Activated gamma-delta T cell treated with anti-CD3 and anti-CD28 coated beads, Interleukin-2, amount 50 U/mL, for 16 hours (primary cell): ENCODE measurements around the gene CDK14.
"Not testable (repeated sequence)": the region's sequence is repeated elsewhere in the genome, so short reads cannot be mapped to it uniquely, and the experiment has no call there.

Experiments
- DNase-seq: peaks from one replicate; pipeline ENCODE4 v3.0.0-alpha.2; 2020; ENCODE audit warnings: low read depth

The CDK14 gene

DNA sequence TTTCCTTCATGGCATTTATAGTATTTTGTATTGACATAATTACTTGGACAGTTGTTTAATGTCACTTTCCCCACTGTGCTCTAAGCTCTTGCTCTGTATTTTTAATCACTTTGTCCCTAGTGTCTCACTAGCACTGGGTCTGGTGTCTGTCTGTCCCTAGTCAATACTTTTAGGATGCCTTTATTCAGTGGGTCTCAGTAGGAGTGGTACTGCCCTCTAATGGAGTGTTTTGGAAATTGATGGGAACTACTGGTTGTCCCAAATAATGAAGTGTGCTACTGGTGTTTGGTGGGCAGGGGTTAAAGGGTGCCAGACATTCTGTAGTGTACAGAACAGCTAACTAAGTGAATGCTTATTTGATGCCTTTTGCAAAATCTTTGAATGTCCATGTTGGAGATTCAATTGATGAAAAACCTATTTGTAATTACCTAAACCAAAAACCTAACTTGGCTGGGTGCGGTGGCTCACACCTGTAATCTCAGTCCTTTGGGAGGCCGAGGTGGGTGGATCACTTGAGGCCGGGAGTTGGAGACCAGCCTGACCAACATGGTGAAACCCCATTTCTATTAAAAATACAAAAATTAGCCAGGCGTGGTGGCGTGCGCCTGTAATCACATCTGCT is 33.3 kb downstream of the CDK14 start:
- no peak for DNase-seq

DNA sequence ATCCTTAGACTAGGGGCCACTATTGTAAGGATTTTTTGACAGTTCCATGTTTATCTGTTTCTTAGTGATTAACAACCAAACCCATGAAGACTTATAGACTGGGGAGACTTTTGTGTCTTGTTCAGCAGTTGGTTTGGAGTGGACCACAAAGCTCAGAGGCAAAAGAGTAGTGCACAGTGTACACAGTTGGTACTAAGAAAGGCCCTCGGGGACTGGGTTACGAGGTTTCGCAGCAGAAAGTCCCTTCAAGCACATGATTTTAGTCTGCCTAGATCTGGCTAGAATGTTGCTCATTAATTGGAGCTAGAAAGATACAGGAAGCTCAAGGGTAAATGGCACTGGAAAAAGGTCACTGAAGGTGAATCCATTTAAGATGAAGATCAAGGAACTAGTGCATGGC is 35.4 kb downstream of the CDK14 start:
- DNase-seq, result no peak

GRCh38 chr7:90639683-90640082 is 43.6 kb downstream of the CDK14 start:
- not testable (repeated sequence) for DNase-seq

DNA sequence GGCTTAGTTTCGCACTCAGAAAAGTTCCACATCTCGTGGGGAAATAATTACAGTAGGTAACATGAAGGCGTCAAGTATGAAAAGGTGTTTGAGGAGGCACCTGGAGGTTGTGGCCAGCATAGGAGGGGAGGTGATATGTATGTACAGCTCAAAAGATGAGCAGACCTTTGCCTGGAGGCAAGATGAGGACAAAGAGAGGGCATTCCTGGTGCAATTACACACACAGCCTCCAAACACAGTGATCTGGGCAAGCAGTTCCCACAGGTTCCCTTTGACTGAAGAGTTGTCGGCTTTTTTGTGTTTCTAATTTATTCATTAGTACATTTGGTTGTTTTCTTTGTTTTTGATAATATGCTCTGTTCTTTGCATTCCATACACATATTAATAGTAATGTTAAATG is 46.9 kb downstream of the CDK14 start:
- DNase-seq, result no peak

DNA sequence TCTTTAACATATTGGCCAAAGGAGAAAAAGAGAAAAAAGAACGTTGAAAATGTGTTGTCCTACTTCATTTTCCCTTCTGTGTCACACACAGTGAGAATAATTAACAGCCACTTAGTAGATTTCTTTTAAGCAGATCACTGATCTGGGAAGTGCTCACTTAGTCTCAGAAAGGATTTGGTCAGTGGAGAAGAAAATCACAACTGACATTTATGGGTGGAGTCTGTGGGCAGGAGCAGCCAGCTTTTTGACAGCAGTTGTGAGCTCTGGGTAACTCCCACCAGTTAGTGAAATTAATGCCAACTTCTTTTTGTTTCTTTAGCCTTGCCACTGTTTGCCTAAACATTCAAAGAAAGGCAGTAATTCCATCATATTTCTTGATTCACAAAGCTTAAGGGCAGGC is 49.7 kb downstream of the CDK14 start:
- no peak for DNase-seq

- no peak for DNase-seq
These were observed 52.0 kb downstream of the CDK14 start for GRCh38 chr7:90648107-90648506.

- DNase-seq, result no peak
These were observed 52.7 kb downstream of the CDK14 start for GRCh38 chr7:90648834-90649233.

GRCh38 chr7:90654718-90655427 is 58.8 kb downstream of the CDK14 start:
- DNase-seq, result no peak

- DNase-seq, result no peak
These were observed 59.4 kb downstream of the CDK14 start for GRCh38 chr7:90655566-90655965.

GRCh38 chr7:90657481-90657880 is 61.4 kb downstream of the CDK14 start:
- no peak for DNase-seq

DNA sequence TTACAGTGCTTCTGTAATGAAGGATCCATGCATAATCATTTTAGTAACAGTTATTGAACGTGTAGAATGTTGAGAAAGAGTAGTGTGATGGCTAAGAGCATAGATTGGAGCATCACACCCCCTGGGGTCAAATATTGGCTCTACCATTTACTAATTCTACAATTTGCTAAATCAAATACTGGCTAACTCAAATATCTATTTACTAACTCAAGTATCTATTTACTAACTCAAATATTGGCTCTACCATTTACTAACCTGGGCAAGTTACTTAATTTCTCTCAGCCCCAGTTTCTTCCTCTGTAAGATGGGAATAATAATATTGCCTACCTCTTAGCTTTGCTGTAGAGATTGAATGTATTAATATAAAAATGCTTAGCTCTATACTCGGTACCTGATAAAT is 64.0 kb downstream of the CDK14 start:
- no peak for DNase-seq

GRCh38 chr7:90660819-90661218 is 64.7 kb downstream of the CDK14 start:
- DNase-seq, result no peak

GRCh38 chr7:90661290-90662151 is 65.4 kb downstream of the CDK14 start:
- DNase-seq, result no peak

- DNase-seq, result no peak
These were observed 67.1 kb downstream of the CDK14 start for GRCh38 chr7:90663176-90663575.

DNA sequence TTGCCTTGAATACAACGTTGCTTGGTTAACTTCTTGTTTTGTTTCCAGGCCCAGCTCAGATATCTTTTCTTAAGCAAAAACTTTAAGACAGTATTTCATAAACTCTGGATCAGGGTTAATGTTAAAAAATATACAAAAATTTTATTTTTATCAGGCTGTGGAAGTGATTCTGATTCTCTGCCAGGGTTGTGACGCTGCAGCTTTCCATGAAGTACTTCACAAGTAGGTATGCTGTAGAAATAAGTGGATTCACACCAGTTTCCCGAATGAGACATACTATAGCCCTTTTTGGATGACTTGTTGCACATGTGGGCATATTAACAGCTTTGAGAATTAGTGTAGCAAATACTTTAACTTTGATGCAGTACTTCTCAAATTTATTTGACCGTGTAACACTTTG is 70.1 kb downstream of the CDK14 start:
- DNase-seq, result no peak

DNA sequence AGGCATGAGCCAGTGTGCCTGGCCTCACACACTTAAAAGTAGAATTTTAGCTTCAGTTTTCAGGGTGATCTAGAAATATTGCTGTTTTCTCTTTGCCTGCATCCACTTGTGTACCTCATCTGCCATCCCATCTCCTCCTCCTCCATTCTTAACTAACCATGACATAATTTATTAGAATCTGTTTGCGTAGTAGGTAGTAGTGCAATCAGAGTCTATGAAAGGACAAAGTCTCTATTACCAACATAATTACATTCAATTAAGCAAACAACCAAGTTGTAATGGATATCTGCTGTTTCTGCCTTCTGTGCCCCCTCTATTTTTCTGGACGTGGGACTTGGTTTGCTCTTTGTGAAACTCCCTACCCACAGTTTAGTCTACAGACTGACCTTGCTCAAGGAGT is 72.9 kb downstream of the CDK14 start:
- DNase-seq, result no peak

- no peak for DNase-seq
These were observed 73.4 kb downstream of the CDK14 start for GRCh38 chr7:90669492-90669891.

- no peak for DNase-seq
These were observed 75.5 kb downstream of the CDK14 start for GRCh38 chr7:90671571-90671970.

DNA sequence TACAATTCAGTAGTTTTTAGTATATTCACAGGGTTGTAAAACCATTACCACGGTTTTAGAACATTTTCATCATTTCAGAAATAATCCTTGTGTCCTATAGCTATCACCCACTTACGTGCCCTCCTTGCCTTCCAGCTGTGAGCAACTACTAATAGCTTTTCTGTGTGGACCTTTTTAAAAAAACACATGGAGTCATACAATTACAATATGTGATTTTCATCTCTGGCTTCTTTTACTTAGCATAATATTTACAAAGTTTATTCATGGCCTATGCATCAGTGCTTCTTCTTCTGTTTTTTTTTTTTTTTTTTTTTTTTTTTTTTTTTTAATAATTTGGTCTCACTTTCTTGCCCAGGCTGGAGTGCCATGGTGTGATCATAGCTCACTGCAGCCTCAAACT is 76.1 kb downstream of the CDK14 start:
- DNase-seq, result no peak

DNA sequence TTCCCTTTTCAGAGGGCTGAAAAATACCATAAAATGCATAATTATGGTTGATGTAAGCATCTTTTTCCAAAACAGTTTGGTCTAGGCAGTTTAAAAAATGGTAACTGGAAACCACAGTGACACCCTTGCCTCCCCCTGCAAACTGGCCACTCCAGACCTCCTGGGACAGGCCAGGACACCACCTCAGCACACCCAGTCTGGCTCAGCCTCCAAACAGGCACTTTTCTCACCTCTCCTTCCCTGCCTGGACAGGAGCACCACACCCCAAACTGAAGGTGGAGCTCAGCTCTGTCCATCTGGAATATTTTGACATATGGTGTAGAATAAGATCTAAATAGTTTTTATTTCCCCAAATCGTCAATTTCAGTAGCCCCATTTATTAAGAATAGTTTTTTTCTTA is 78.5 kb downstream of the CDK14 start:
- DNase-seq, result no peak

DNA sequence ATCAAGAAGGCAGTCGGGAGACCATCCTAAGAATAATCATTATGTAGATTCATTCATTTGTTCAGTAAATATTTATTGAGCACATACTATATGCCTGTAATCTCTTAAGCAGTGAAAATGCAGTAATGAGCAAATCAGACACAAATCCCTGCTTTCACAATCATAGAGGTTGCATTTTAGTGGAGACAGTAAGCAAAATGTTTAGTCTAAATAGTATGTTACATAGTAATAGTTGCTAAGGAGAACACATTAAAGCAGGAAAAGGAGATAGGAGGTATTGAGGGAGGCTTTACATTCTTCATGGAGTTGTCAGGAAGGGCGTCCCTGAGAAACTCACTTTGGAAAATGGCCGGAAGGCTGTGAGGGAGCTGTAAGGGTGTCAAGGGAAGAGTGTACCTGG is 79.9 kb downstream of the CDK14 start:
- no peak for DNase-seq

GRCh38 chr7:90677486-90678404 is 81.6 kb downstream of the CDK14 start:
- no peak for DNase-seq
